ENCODE results near the gene INSM1. TPM values are rescaled to one million over a fixed set of nuclear protein-coding genes. Genes with fewer than 3 reads are reported as not detected.
A peak's percentile ranks its signal among the peaks of the same experiment; 100 is the strongest.

The INSM1 gene, protein sequence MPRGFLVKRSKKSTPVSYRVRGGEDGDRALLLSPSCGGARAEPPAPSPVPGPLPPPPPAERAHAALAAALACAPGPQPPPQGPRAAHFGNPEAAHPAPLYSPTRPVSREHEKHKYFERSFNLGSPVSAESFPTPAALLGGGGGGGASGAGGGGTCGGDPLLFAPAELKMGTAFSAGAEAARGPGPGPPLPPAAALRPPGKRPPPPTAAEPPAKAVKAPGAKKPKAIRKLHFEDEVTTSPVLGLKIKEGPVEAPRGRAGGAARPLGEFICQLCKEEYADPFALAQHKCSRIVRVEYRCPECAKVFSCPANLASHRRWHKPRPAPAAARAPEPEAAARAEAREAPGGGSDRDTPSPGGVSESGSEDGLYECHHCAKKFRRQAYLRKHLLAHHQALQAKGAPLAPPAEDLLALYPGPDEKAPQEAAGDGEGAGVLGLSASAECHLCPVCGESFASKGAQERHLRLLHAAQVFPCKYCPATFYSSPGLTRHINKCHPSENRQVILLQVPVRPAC
- not detected in 2 replicates for total RNA-seq (2013; cell fraction: nucleolus; rRNA removed)
- total RNA-seq (2014; rRNA removed) (0.11 TPM in 1 of 2 replicates, not detected in the other), total RNA-seq (2014; rRNA removed; fragmentation: Illumina TruSeq; extraction: Trizol) (not detected in 2 replicates), total RNA-seq (2021) (0.08 TPM in 1 of 2 replicates, not detected in the other), polyA plus RNA-seq (2011; rRNA removed) (0.03 TPM in 1 of 2 replicates, not detected in the other), polyA plus RNA-seq (2014; fragmentation: Illumina TruSeq; extraction: Trizol) (not detected in 2 replicates), polyA plus RNA-seq (2014; fragmentation: Nextera tagmentation; extraction: Ambion mirVana) (not detected), polyA plus RNA-seq (2014; rRNA removed) (0.04 TPM in 1 of 2 replicates, not detected in the other), polyA plus RNA-seq (2016; fragmentation: Nextera tagmentation; extraction: Ambion mirVana) (not detected), polyA minus RNA-seq (2011; rRNA and poly(A)+ RNA removed) (not detected in 2 replicates), Bru-seq, nascent RNA (not detected), BruChase-seq, experiment 1, labeled RNA remaining after a 6-hour chase (not detected), BruChase-seq, experiment 2, labeled RNA remaining after a 2-hour chase (not detected)
- polyA plus RNA-seq (2011; ENCODE audit: low read depth), result not detected
- polyA plus RNA-seq (2011; cell fraction: cytosol; rRNA removed), result not detected in 2 replicates
- not detected in 2 replicates for polyA plus RNA-seq (2011; cell fraction: nucleus; rRNA removed)
- polyA plus RNA-seq (2012), result not detected in 2 replicates
- polyA minus RNA-seq (2011; cell fraction: cytosol; rRNA and poly(A)+ RNA removed), result not detected in 2 replicates
- polyA minus RNA-seq (2011; cell fraction: nucleus; rRNA and poly(A)+ RNA removed), result not detected in 2 replicates
- long read RNA-seq, experiment 1, result 0 reads
- long read RNA-seq, experiment 2, result 0 reads

DNA sequence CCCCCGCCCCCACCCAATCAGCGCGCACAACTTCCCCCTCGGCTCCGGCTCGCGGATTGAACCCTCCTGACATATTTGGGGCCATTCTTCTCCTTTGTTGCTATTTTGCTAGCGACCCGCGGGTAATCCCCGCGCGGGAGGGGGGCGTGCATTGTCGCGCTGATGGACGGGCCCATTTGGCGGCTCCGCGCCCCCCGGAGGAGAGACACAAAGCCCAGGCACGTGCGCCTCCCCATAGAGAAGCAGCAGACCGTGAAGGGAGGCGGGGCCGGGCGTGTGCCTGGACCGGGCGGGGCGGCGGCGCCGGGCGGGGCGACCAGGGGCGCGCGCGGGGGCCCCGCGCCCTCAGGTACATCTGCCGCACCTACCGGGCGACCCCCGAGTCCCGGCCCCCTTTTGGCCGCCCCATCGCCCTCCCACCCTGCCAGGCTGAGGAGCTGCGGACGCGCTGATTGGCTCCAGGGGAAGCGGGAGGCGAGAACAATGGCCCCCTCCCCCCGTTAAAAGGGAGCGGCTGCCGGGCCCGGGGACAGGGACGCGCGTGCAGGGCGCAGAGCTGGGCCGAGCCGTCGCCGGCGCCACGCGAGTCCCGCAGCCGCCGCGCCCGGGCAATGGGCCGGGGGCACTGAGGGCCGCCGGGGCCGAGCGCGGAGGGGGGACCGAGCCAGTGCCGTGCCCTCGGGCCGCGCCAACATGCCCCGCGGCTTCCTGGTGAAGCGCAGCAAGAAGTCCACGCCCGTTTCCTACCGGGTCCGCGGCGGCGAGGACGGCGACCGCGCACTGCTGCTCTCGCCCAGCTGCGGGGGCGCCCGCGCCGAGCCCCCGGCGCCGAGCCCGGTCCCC is at the start of gene INSM1:
Gene INSM1 (plus strand): TSS at position 530 of the 843 bp plus-strand sequence. CDS start 164 bp downstream, at position 694.
- Histone ChIP-seq H3K36me3 (ENCODE audit: control insufficient read depth in 2 of 2, insufficient read depth in 2 of 2, low read length in 1 of 2) (no peaks in the 10 kb centered on the region), H3K4me3 (peak within 1 kb of the TSS; percentile 57; the same call in 1 of the 2 replicates), H4K20me1 (ENCODE audit: control insufficient read depth, insufficient read depth) (no peaks in the 10 kb centered on the region), H3K27me3 (replicated peaks in 1 of 2; ENCODE audit: control insufficient read depth in 2 of 2, insufficient read depth in 2 of 2, low read length in 1 of 2) (peaks cover 21 to 33% of the 10 kb centered on the region in 2 experiments), H2AFZ (ENCODE audit: control insufficient read depth, low read depth, low read length) (peak within 1 kb of the TSS; percentile 21; the same call in 1 of the 2 replicates), H3K4me1 (ENCODE audit: control insufficient read depth, insufficient read depth, low read length) (no peaks in the 10 kb centered on the region), H3K4me2 (ENCODE audit: control insufficient read depth, insufficient read depth) (peak within 1 kb of the TSS; percentile 74), H3K27ac (ENCODE audit: control insufficient read depth, insufficient read depth) (no peak within 1 kb of the TSS), H3K9me3 (replicated peaks; ENCODE audit: control insufficient read depth, insufficient read depth, low read length) (no peaks in the 10 kb centered on the region), H3K79me2 (ENCODE audit: control insufficient read depth, insufficient read depth, low read length) (no peaks in the 10 kb centered on the region), H3K9ac (ENCODE audit: control insufficient read depth, insufficient read depth, low read length) (no peak within 1 kb of the TSS)
- CTCF ChIA-PET, result no interaction called here
- SMC1A ChIA-PET (ENCODE audit: uncharacterized antibody, unreplicated experiment), result no interaction called here
- DNase-seq (ENCODE audit: low read depth, low spot score) (no peak), FAIRE-seq (no peak), ATAC-seq (0 out of 3 replicates have a peak, but pooled peaks have one; percentile 27)
- 1% methylated on average over 75 of the region's 108 CpGs for WGBS (ENCODE audit: insufficient coverage, insufficient replicate concordance, low lambda C conversion rate, missing lambda C conversion rate)
- intact Hi-C loops (cut with micrococcal nuclease; ENCODE audit: unreplicated experiment), result loop anchor here (10.0 kb wide), 2 partner anchors 117 to 283 kb away; no protein-coding TSS in a partner anchor
- TF ChIP-seq BHLHE40 (IDR thresholded peaks at IDR 0.05; ENCODE audit: borderline replicate concordance in 1 of 2, low read depth in 2 of 2, low read length in 1 of 2) (peak; percentile 70 to 93), PAX5 (IDR thresholded peaks at IDR 0.05; ENCODE audit: borderline replicate concordance, low read depth, low read length) (peak; percentile 85)
- TF ChIP-seq, protein P1, sequence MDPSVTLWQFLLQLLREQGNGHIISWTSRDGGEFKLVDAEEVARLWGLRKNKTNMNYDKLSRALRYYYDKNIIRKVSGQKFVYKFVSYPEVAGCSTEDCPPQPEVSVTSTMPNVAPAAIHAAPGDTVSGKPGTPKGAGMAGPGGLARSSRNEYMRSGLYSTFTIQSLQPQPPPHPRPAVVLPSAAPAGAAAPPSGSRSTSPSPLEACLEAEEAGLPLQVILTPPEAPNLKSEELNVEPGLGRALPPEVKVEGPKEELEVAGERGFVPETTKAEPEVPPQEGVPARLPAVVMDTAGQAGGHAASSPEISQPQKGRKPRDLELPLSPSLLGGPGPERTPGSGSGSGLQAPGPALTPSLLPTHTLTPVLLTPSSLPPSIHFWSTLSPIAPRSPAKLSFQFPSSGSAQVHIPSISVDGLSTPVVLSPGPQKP (IDR thresholded peaks at IDR 0.05; ENCODE audit: low read depth, low read length), result no peak
- POLR2A ChIA-PET, result no interaction called here
- in situ Hi-C loops (cut with MboI), result no loop called here
- RAD21 ChIA-PET (ENCODE audit: unreplicated experiment), result no interaction called here
- BruUV-seq (replicated peaks), result no TSS peak

All from GM12878 (cell line).